ENCODE results near the gene TTC34.

DNA sequence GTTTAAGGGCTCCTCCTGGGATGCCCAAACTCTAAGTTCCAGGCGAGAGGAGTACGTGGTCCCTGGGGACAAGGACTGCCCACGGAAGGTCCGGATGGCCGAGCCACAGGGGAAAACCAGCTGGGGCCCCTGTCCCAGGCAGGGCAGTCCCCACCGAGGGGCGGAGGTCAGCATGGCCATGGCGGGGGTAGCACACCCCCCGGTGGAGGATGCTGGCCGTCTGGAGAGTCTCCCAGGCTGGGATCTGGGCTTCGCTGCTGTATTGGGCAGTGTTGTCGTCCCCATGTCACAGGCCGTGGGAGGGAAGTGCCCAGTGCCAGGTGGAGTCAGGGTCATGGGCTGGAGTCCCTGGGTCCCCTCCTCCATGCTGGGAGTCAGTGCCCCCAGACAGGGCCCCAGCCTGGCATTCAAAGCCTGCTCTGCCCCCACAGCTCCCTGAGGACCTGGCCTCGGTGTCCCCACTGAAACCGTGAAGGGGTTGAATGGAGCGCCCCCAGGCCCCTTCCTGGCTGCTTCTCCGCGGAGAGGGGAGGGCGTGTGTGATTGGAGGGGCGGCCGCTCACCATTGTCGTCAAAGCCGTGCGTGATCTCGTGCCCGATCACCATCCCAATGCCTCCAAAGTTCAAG is 208.1 kb downstream of the TTC34 start:
- TF ChIP-seq, protein P1, sequence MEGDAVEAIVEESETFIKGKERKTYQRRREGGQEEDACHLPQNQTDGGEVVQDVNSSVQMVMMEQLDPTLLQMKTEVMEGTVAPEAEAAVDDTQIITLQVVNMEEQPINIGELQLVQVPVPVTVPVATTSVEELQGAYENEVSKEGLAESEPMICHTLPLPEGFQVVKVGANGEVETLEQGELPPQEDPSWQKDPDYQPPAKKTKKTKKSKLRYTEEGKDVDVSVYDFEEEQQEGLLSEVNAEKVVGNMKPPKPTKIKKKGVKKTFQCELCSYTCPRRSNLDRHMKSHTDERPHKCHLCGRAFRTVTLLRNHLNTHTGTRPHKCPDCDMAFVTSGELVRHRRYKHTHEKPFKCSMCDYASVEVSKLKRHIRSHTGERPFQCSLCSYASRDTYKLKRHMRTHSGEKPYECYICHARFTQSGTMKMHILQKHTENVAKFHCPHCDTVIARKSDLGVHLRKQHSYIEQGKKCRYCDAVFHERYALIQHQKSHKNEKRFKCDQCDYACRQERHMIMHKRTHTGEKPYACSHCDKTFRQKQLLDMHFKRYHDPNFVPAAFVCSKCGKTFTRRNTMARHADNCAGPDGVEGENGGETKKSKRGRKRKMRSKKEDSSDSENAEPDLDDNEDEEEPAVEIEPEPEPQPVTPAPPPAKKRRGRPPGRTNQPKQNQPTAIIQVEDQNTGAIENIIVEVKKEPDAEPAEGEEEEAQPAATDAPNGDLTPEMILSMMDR (IDR thresholded peaks at IDR 0.05; ENCODE audit: insufficient read depth, low read length, poor library complexity, severe bottlenecking) = no peak
- no peak for TF ChIP-seq EZH2phosphoT487 (conservative IDR thresholded peaks at IDR 0.05; ENCODE audit: low read length)

Data from SU-DHL-6 (cell line).